ENCODE measurements around the gene NR1H2. TPM values are rescaled to one million over a fixed set of nuclear protein-coding genes. Genes with fewer than 3 reads are reported as not detected.

NR1H2 gene
- total RNA-seq, 1 donor from 2014 or later, result 101 TPM

- peaks cover 5% of the 10 kb centered on the region for H3K4me1 ChIP-seq
- H3K9me3 ChIP-seq, result no peaks in the 10 kb centered on the region
- H3K27ac ChIP-seq, result no peak overlapping the region
- no peaks in the 10 kb centered on the region for H3K27me3 ChIP-seq
- TF ChIP-seq, protein P1, sequence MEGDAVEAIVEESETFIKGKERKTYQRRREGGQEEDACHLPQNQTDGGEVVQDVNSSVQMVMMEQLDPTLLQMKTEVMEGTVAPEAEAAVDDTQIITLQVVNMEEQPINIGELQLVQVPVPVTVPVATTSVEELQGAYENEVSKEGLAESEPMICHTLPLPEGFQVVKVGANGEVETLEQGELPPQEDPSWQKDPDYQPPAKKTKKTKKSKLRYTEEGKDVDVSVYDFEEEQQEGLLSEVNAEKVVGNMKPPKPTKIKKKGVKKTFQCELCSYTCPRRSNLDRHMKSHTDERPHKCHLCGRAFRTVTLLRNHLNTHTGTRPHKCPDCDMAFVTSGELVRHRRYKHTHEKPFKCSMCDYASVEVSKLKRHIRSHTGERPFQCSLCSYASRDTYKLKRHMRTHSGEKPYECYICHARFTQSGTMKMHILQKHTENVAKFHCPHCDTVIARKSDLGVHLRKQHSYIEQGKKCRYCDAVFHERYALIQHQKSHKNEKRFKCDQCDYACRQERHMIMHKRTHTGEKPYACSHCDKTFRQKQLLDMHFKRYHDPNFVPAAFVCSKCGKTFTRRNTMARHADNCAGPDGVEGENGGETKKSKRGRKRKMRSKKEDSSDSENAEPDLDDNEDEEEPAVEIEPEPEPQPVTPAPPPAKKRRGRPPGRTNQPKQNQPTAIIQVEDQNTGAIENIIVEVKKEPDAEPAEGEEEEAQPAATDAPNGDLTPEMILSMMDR (IDR thresholded peaks at IDR 0.05), result no peak
- DNase-seq (peak; percentile 41), ATAC-seq (no peak)
- peak overlapping the region; percentile 56 for H3K4me3 ChIP-seq
- H3K36me3 ChIP-seq, result no peaks in the 10 kb centered on the region
- intact Hi-C loops (cut with DNase I), result no loop called here
These were observed 19.5 kb upstream of the NR1H2 start for GRCh38 chr19:50356691-50357177.

- H3K36me3 ChIP-seq, result no peaks in the 10 kb centered on the region
- H3K4me3 ChIP-seq, result peak overlapping the region; percentile 56
- peak overlapping the region; percentile 80 for H3K27ac ChIP-seq
- intact Hi-C loops (cut with DNase I), result no loop called here
- DNase-seq, result peak; percentile 90
- H3K27me3 ChIP-seq, result no peaks in the 10 kb centered on the region
- peak; percentile 80 for ATAC-seq
- TF ChIP-seq, protein P1 (IDR thresholded peaks at IDR 0.05), result peak; percentile 83
- no peaks in the 10 kb centered on the region for H3K9me3 ChIP-seq
- peaks cover 5% of the 10 kb centered on the region for H3K4me1 ChIP-seq
These were observed 18.8 kb upstream of the NR1H2 start for GRCh38 chr19:50357178-50358100.

- Histone ChIP-seq H3K4me3 (peak overlapping the region; percentile 56), H3K36me3 (no peaks in the 10 kb centered on the region), H3K27me3 (no peaks in the 10 kb centered on the region), H3K9me3 (no peaks in the 10 kb centered on the region), H3K4me1 (peaks cover 5% of the 10 kb centered on the region), H3K27ac (peak overlapping the region; percentile 80)
- intact Hi-C loops (cut with DNase I), result no loop called here
- ATAC-seq (no peak), DNase-seq (peak; percentile 84)
- TF ChIP-seq, protein P1 (IDR thresholded peaks at IDR 0.05), result no peak
These were observed 17.6 kb upstream of the NR1H2 start for GRCh38 chr19:50358483-50359327.

DNA sequence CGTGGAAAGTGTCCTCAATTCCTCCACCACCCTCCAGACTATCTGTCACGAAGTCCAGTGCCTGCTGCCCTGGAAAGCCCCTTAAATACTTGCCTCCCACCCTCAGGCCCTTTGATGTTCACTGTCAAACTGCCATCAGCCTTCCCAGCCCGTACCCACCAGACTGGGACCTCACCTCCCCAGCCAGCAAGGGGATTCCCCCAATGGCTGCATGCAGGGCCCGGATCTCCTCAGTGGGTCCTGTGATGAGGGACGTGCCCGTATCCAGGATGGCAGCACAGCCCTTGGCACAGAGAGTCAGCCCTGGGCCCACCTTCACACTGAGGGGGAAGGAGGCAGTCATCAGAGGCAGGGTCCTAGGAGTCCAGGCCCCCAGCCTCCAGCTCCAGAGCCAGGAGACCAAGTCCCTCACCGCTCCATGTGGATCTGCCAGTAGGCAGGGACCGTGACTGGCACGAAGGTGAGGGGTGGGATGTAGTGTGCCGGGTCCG lies 16.9 kb upstream of the NR1H2 start:
- DNase-seq, result peak; percentile 59
- TF ChIP-seq, protein P1 (IDR thresholded peaks at IDR 0.05), result no peak
- no peaks in the 10 kb centered on the region for H3K36me3 ChIP-seq
- peak overlapping the region; percentile 80 for H3K27ac ChIP-seq
- H3K27me3 ChIP-seq, result no peaks in the 10 kb centered on the region
- intact Hi-C loops (cut with DNase I), result no loop called here
- H3K9me3 ChIP-seq, result no peaks in the 10 kb centered on the region
- no peak overlapping the region for H3K4me3 ChIP-seq
- no peak for ATAC-seq
- peaks cover 5% of the 10 kb centered on the region for H3K4me1 ChIP-seq

DNA sequence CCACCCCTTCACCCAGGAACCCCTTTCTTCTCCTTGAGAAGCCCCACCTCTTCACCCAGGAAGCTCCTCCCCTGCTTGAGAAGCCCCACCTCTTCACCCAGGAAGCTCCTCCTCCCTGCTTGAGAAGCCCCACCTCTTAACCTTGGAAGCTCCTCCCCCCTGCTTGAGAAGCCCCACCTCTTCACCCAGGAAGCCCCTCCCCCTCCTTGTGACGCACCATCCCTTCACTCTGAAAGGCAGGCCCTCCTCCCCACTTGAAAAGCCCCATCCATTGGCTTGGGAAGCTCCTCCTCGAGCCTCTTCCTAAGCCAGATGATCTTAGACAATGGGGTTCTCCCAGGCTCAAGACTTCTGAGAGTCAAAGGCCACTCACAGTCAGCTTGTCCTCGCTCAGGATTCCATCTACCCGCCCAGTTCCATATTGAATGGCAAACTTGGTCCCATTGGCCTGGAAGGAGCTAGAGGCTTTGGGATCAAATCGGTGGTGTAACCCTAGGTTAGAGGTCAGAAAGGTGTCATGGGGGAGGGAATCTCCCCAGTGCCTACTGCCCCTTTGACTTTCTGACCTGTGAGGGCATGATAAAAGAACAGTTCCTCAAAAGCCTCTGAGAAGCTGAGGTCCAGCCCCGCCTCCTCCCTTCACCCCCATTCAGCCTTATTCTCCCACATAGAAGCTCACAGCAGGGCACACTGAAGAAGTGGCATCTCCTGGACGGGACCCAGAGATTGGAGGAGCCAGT lies 14.8 kb upstream of the NR1H2 start:
- peak; percentile 33 for ATAC-seq
- Histone ChIP-seq H3K36me3 (no peaks in the 10 kb centered on the region), H3K27ac (peak overlapping the region; percentile 24), H3K9me3 (no peaks in the 10 kb centered on the region), H3K27me3 (no peaks in the 10 kb centered on the region), H3K4me1 (peaks cover 5% of the 10 kb centered on the region), H3K4me3 (peak overlapping the region; percentile 54)
- TF ChIP-seq, protein P1 (IDR thresholded peaks at IDR 0.05), result no peak
- intact Hi-C loops (cut with DNase I), result no loop called here
- peak; percentile 86 for DNase-seq

Data from upper lobe of right lung (tissue), 1 donor.